IMR-90 (cell line): ENCODE measurements around the gene GRIK5. TPM values are rescaled to one million over a fixed set of nuclear protein-coding genes. Genes with fewer than 3 reads are reported as not detected.

Source experiments
- ATAC-seq: fragments of 200-7000 bp; cut with Tn5 transposase; 2 replicates; pipeline ENCODE4 v1.9.1; 2020; ENCODE audit warnings: low read depth, mild to moderate bottlenecking, moderate library complexity
- BruUV-seq: library from RNA; stranded (reverse); fragments of 400-500 nt; replicated peaks from 2 replicates; lab custom pipeline; 2021; lab: Mats Ljungman, UMichigan
- CTCF ChIA-PET: fragments of 300-600 bp; formaldehyde crosslinking; extraction: SDS; loops from one replicate; lab custom pipeline; 2021; ENCODE audit warnings: antibody characterized with exemption; lab: Yijun Ruan, JAX
- POLR2A ChIA-PET: fragments of 300-600 bp; sonication (Branson Sonifier 250); formaldehyde crosslinking; loops from one replicate; lab custom pipeline; 2022; ENCODE audit warnings: antibody characterized with exemption; ENCODE audit not compliant: unreplicated experiment; lab: Charles Lee
- DNase-seq: peaks from one replicate; pipeline ENCODE4 v3.0.0; 2013
- H2AFZ ChIP-seq: replicated peaks from 2 replicates; pipeline ENCODE3; 2013; ENCODE audit warnings: low read length, mild to moderate bottlenecking; ENCODE audit not compliant: poor library complexity
- H2AK5ac ChIP-seq: 2 replicates; pipeline ENCODE4 v1.6.1; 2013; ENCODE audit warnings: low read depth, low read length, inconsistent platforms
- H2AK9ac ChIP-seq: replicated peaks from 2 replicates; pipeline ENCODE3; 2013; ENCODE audit warnings: mild to moderate bottlenecking, low read depth, low read length, moderate library complexity; ENCODE audit not compliant: poor library complexity
- H2BK120ac ChIP-seq: 2 replicates; pipeline ENCODE4 v1.6.1; 2013; ENCODE audit warnings: low read depth, low read length, inconsistent platforms
- H2BK15ac ChIP-seq: 3 replicates; pipeline ENCODE4 v1.6.1; 2013; ENCODE audit warnings: low read depth, low read length, inconsistent platforms
- H2BK20ac ChIP-seq: 2 replicates; pipeline ENCODE4 v1.6.1; 2013; ENCODE audit warnings: low read depth, mild to moderate bottlenecking, inconsistent platforms, low read length, moderate library complexity
- H2BK5ac ChIP-seq: 2 replicates; pipeline ENCODE4 v1.6.1; 2013; ENCODE audit warnings: mild to moderate bottlenecking, low read depth, low read length, inconsistent platforms; ENCODE audit not compliant: poor library complexity, severe bottlenecking
- H3K14ac ChIP-seq: replicated peaks from 2 replicates; pipeline ENCODE4 v1.6.1; 2013; ENCODE audit warnings: low read depth, low read length, inconsistent platforms
- H3K18ac ChIP-seq: 2 replicates; pipeline ENCODE4 v1.6.1; 2013; ENCODE audit warnings: low read depth, low read length, control low read depth
- H3K23ac ChIP-seq: 2 replicates; pipeline ENCODE4 v1.6.1; 2013; ENCODE audit warnings: low read depth, low read length, inconsistent platforms
- H3K27ac ChIP-seq: 2 replicates; pipeline ENCODE4 v1.5.1; 2013; ENCODE audit warnings: mild to moderate bottlenecking, control low read depth, low read length; ENCODE audit not compliant: insufficient read depth
- H3K27me3 ChIP-seq: 2 replicates; pipeline ENCODE4 v1.6.1; 2013; ENCODE audit warnings: low read length; ENCODE audit not compliant: control insufficient read depth, insufficient read depth
- H3K36me3 ChIP-seq: 2 replicates; pipeline ENCODE4 v1.6.1; 2013; ENCODE audit warnings: low read length, mixed read lengths; ENCODE audit not compliant: control insufficient read depth, insufficient read depth
- H3K4ac ChIP-seq: 2 replicates; pipeline ENCODE4 v1.6.1; 2013; ENCODE audit warnings: low read depth, low read length, inconsistent platforms
- H3K4me1 ChIP-seq: 2 replicates; pipeline ENCODE4 v1.6.1; 2013; ENCODE audit warnings: low read length, mixed read lengths; ENCODE audit not compliant: control insufficient read depth, insufficient read depth
- H3K4me2 ChIP-seq: 2 replicates; pipeline ENCODE4 v1.6.1; 2013; ENCODE audit warnings: low read depth, mild to moderate bottlenecking, control low read depth, low read length, moderate library complexity
- H3K4me3 ChIP-seq: 2 replicates; pipeline ENCODE4 v1.5.1; 2013; ENCODE audit warnings: low read depth, mild to moderate bottlenecking, control low read depth, low read length, moderate library complexity; ENCODE audit not compliant: insufficient read depth
- H3K56ac ChIP-seq: 2 replicates; pipeline ENCODE4 v1.6.1; 2013; ENCODE audit warnings: low read length, inconsistent platforms; ENCODE audit not compliant: insufficient read depth; ENCODE audit errors: extremely low read depth
- H3K79me1 ChIP-seq, 2 experiments: 2 replicates each; pipeline ENCODE4 v1.6.1; 2013; ENCODE audit warnings: low read length in 2 of 2, inconsistent platforms in 1 of 2, low read depth in 1 of 2
- H3K9ac ChIP-seq: 2 replicates; pipeline ENCODE4 v1.6.1; 2013; ENCODE audit warnings: low read depth, low read length, control low read depth
- H3K9me1 ChIP-seq: 2 replicates; pipeline ENCODE4 v1.6.1; 2013; ENCODE audit warnings: low read length, inconsistent platforms; ENCODE audit not compliant: insufficient read depth
- H3K9me3 ChIP-seq: 2 replicates; pipeline ENCODE4 v1.6.1; 2013; ENCODE audit warnings: low read length; ENCODE audit not compliant: control insufficient read depth, insufficient read depth
- H4K20me1 ChIP-seq: 2 replicates; pipeline ENCODE4 v1.6.1; 2013; ENCODE audit warnings: low read length, inconsistent platforms; ENCODE audit not compliant: insufficient read depth
- H4K5ac ChIP-seq: 2 replicates; pipeline ENCODE4 v1.6.1; 2013; ENCODE audit warnings: mild to moderate bottlenecking, low read depth, low read length, control low read depth
- H4K8ac ChIP-seq, 2 experiments: 2 replicates each; pipeline ENCODE4 v1.6.1; 2013; ENCODE audit warnings: low read depth in 2 of 2, low read length in 2 of 2, control low read depth in 1 of 2, inconsistent platforms in 1 of 2
- H4K91ac ChIP-seq: 2 replicates; pipeline ENCODE4 v1.6.1; 2013; ENCODE audit warnings: low read depth, low read length, inconsistent platforms; ENCODE audit not compliant: insufficient read depth
- BHLHE40 ChIP-seq: fragments of 150-350 bp; IDR thresholded peaks from 2 replicates; pipeline ENCODE4 v1.6.1; 2016; ENCODE audit warnings: mild to moderate bottlenecking, low read depth, low read length
- CEBPB ChIP-seq: IDR thresholded peaks from 2 replicates; pipeline ENCODE4 v1.6.1; 2012; ENCODE audit warnings: low read depth, low read length, improper control_type of control experiment
- CHD1 ChIP-seq: IDR thresholded peaks from 2 replicates; pipeline ENCODE4 v1.6.1; 2012; ENCODE audit warnings: low read depth, low read length, improper control_type of control experiment
- FOS ChIP-seq: fragments of 150-350 bp; IDR thresholded peaks from 2 replicates; pipeline ENCODE4 v1.6.1; 2016; ENCODE audit warnings: low read depth, low read length
- MAFK ChIP-seq: IDR thresholded peaks from 2 replicates; pipeline ENCODE4 v1.6.1; 2012; ENCODE audit warnings: low read depth, low read length, improper control_type of control experiment
- MAZ ChIP-seq: IDR thresholded peaks from 2 replicates; pipeline ENCODE4 v1.6.1; 2012; ENCODE audit warnings: low read depth, mild to moderate bottlenecking, low read length, improper control_type of control experiment, moderate library complexity, borderline replicate concordance
- MXI1 ChIP-seq: IDR thresholded peaks from 2 replicates; pipeline ENCODE4 v1.6.1; 2012; ENCODE audit warnings: low read depth, mild to moderate bottlenecking, low read length, moderate library complexity, borderline replicate concordance
- NFE2L2 ChIP-seq: fragments of 150-350 bp; IDR thresholded peaks from 2 replicates; pipeline ENCODE4 v1.6.1; 2016; ENCODE audit warnings: low read depth, mild to moderate bottlenecking, low read length
- RAD21 ChIP-seq: IDR thresholded peaks from 2 replicates; pipeline ENCODE4 v1.6.1; 2012; ENCODE audit warnings: low read length, improper control_type of control experiment
- RCOR1 ChIP-seq: IDR thresholded peaks from 2 replicates; pipeline ENCODE4 v1.6.1; 2012; ENCODE audit warnings: mild to moderate bottlenecking, low read length, improper control_type of control experiment; ENCODE audit not compliant: insufficient replicate concordance
- SMC3 ChIP-seq: fragments of 150-350 bp; IDR thresholded peaks from 2 replicates; pipeline ENCODE4 v1.6.1; 2016; ENCODE audit warnings: low read depth, mild to moderate bottlenecking, antibody characterized with exemption, low read length, moderate library complexity
- WGBS, 2 experiments: methylation state at CpG; one replicate each; pipeline versions ENCODE4 v1.1.5 to v1.1.7; 2013; ENCODE audit warnings: missing lambda C conversion rate in 2 of 2; ENCODE audit not compliant: insufficient read length in 1 of 2; ENCODE audit errors: extremely low coverage in 2 of 2; 5-methylcytosine and 5-hydroxymethylcytosine counted together
- dilution Hi-C: fragments of 300-500 bp; cut with HindIII; formaldehyde crosslinking; loops from one replicate; pipeline ENCODE4 v1.14.3; 2018; ENCODE audit warnings: low sequenced_read_pairs; ENCODE audit not compliant: unreplicated experiment
- in situ Hi-C: fragments of 300-500 bp; cut with MboI; formaldehyde crosslinking; loops from 3 replicates; pipeline ENCODE4 v1.14.3; 2019; ENCODE audit warnings: low sequenced_read_pairs, inconsistent platforms, mixed read lengths
- intact Hi-C: fragments of 100-400 bp; cut with micrococcal nuclease; formaldehyde crosslinking; loops from 2 replicates; pipeline ENCODE4 v1.10.0; 2022
- polyA plus RNA-seq, 3 experiments: library from polyadenylated mRNA; depleted of rRNA; stranded (reverse); fragments of >200 nt; gene quantifications; 2 replicates each; pipeline ENCODE4 v1.2.3, GENCODE V29; 2012; ENCODE audit warnings: low replicate concordance in 1 of 3
- total RNA-seq: library from RNA; depleted of rRNA; stranded (reverse); fragments of >200 nt; gene quantifications from 2 replicates; pipeline ENCODE4 v1.2.3, GENCODE V29; 2012
- TF ChIP-seq, protein P1 (sequence below): conservative IDR thresholded peaks from 2 replicates; pipeline ENCODE4 v1.5.1; 2012; ENCODE audit warnings: mild to moderate bottlenecking, low read depth, low read length, improper control_type of control experiment
- TF ChIP-seq, protein P2 (sequence below): fragments of 150-350 bp; IDR thresholded peaks from 2 replicates; pipeline ENCODE4 v1.6.1; 2016; ENCODE audit warnings: low read depth, mild to moderate bottlenecking, low read length, moderate library complexity, borderline replicate concordance
- TF ChIP-seq, protein P3 (sequence below): fragments of 150-350 bp; IDR thresholded peaks from 2 replicates; pipeline ENCODE4 v1.6.1; 2017; ENCODE audit warnings: mild to moderate bottlenecking, antibody characterized with exemption, low read length, low read depth

Gene GRIK5
- total and polyA plus RNA-seq, 2 of the 4 experiments (the other 2 are of a cell fraction): 0.10 TPM; not detected in 1

DNA sequence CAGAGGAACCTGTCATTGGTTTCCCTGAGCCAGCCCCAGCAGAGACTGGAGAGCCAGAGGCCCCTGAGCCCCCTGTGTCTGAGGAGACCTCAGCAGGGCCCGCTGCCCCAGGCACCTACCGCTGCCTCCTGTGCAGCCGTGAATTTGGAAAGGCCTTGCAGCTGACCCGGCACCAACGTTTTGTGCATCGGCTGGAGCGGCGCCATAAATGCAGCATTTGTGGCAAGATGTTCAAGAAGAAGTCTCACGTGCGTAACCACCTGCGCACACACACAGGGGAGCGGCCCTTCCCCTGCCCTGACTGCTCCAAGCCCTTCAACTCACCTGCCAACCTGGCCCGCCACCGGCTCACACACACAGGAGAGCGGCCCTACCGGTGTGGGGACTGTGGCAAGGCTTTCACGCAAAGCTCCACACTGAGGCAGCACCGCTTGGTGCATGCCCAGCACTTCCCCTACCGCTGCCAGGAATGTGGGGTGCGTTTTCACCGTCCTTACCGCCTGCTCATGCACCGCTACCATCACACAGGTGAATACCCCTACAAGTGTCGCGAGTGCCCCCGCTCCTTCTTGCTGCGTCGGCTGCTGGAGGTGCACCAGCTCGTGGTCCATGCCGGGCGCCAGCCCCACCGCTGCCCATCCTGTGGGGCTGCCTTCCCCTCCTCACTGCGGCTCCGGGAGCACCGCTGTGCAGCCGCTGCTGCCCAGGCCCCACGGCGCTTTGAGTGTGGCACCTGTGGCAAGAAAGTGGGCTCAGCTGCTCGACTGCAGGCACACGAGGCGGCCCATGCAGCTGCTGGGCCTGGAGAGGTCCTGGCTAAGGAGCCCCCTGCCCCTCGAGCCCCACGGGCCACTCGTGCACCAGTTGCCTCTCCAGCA, 10.1 kb upstream of the GRIK5 start:
- H4K20me1 ChIP-seq: peaks cover 61% of the 10 kb centered on the region
- no peak overlapping the region for H4K5ac ChIP-seq
- H3K27me3 ChIP-seq: no peaks in the 10 kb centered on the region
- H3K56ac ChIP-seq: no peak overlapping the region
- ChIA-PET CTCF (no interaction called here), POLR2A (no interaction called here)
- no TSS peak for BruUV-seq
- peaks cover 7% of the 10 kb centered on the region for H3K4me1 ChIP-seq
- in situ Hi-C loops (no loop called here), intact Hi-C loops (no loop called here), dilution Hi-C loops (no loop called here)
- H3K79me1 ChIP-seq: peaks cover 21 to 72% of the 10 kb centered on the region in 2 experiments
- H2AK5ac ChIP-seq: no peak overlapping the region
- no peak overlapping the region for H3K4me3 ChIP-seq
- H3K18ac ChIP-seq: no peak overlapping the region
- H2BK20ac ChIP-seq: no peak overlapping the region
- H2AFZ ChIP-seq: no peak overlapping the region
- H2AK9ac ChIP-seq: no peak overlapping the region
- TF ChIP-seq, protein P1, sequence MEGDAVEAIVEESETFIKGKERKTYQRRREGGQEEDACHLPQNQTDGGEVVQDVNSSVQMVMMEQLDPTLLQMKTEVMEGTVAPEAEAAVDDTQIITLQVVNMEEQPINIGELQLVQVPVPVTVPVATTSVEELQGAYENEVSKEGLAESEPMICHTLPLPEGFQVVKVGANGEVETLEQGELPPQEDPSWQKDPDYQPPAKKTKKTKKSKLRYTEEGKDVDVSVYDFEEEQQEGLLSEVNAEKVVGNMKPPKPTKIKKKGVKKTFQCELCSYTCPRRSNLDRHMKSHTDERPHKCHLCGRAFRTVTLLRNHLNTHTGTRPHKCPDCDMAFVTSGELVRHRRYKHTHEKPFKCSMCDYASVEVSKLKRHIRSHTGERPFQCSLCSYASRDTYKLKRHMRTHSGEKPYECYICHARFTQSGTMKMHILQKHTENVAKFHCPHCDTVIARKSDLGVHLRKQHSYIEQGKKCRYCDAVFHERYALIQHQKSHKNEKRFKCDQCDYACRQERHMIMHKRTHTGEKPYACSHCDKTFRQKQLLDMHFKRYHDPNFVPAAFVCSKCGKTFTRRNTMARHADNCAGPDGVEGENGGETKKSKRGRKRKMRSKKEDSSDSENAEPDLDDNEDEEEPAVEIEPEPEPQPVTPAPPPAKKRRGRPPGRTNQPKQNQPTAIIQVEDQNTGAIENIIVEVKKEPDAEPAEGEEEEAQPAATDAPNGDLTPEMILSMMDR: no peak
- TF ChIP-seq CHD1: no peak
- no peak for TF ChIP-seq NFE2L2
- TF ChIP-seq MAFK: no peak
- TF ChIP-seq, protein P2, sequence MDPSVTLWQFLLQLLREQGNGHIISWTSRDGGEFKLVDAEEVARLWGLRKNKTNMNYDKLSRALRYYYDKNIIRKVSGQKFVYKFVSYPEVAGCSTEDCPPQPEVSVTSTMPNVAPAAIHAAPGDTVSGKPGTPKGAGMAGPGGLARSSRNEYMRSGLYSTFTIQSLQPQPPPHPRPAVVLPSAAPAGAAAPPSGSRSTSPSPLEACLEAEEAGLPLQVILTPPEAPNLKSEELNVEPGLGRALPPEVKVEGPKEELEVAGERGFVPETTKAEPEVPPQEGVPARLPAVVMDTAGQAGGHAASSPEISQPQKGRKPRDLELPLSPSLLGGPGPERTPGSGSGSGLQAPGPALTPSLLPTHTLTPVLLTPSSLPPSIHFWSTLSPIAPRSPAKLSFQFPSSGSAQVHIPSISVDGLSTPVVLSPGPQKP: no peak
- TF ChIP-seq, protein P3, sequence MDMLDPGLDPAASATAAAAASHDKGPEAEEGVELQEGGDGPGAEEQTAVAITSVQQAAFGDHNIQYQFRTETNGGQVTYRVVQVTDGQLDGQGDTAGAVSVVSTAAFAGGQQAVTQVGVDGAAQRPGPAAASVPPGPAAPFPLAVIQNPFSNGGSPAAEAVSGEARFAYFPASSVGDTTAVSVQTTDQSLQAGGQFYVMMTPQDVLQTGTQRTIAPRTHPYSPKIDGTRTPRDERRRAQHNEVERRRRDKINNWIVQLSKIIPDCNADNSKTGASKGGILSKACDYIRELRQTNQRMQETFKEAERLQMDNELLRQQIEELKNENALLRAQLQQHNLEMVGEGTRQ: no peak
- TF ChIP-seq RAD21: no peak
- no peak for TF ChIP-seq RCOR1
- no peak for TF ChIP-seq FOS
- no peak for TF ChIP-seq MAZ
- TF ChIP-seq MXI1: no peak
- TF ChIP-seq BHLHE40: no peak
- no peak for TF ChIP-seq SMC3
- TF ChIP-seq CEBPB: no peak
- peaks cover 40% of the 10 kb centered on the region for H3K36me3 ChIP-seq
- no peak overlapping the region for H2BK15ac ChIP-seq
- ATAC-seq (no peak), DNase-seq (no peak)
- no peak overlapping the region for H3K9ac ChIP-seq
- WGBS, 2 experiments: 99% methylated on average over 32 of the region's 44 CpGs; no CpG with 5 or more reads in 1 of the 2 experiments
- H3K4me2 ChIP-seq: no peak overlapping the region
- no peak overlapping the region for H3K27ac ChIP-seq
- H4K91ac ChIP-seq: no peak overlapping the region
- no peak overlapping the region for H3K14ac ChIP-seq
- no peaks in the 10 kb centered on the region for H3K9me3 ChIP-seq
- H2BK5ac ChIP-seq: no peak overlapping the region
- H3K4ac ChIP-seq: no peak overlapping the region
- no peak overlapping the region for H3K23ac ChIP-seq
- H4K8ac ChIP-seq: no peak overlapping the region
- no peak overlapping the region for H2BK120ac ChIP-seq
- H3K9me1 ChIP-seq: peaks cover 25% of the 10 kb centered on the region
